BLaER1 treated with 17β-estradiol and CSF1 and Interleukin-3, amounts not matched to agents 10 nM and 100 nM (cell line): ENCODE results near the gene PSEN1.
A peak's percentile ranks its signal among the peaks of the same experiment; 100 is the strongest.

Experiments used
- H3K27ac ChIP-seq, 11 experiments: shearing (Covaris generic); formaldehyde crosslinking; 2 replicates each; pipeline ENCODE4 v1.8.1; 2022
- H3K27me3 ChIP-seq, 11 experiments: shearing (Covaris generic); formaldehyde crosslinking; 2 replicates each; pipeline ENCODE4 v1.8.1; 2022
- H3K36me3 ChIP-seq, 11 experiments: shearing (Covaris generic); formaldehyde crosslinking; 2 replicates each; pipeline ENCODE4 v1.8.1; 2022
- H3K4me1 ChIP-seq, 10 experiments: shearing (Covaris generic); formaldehyde crosslinking; 2 replicates each; pipeline ENCODE4 v1.8.1; 2022
- H3K4me2 ChIP-seq, 11 experiments: shearing (Covaris generic); formaldehyde crosslinking; 2 replicates each; pipeline ENCODE4 v1.8.1; 2022
- H3K4me3 ChIP-seq, 10 experiments: shearing (Covaris generic); formaldehyde crosslinking; 2 replicates each; pipeline ENCODE4 v1.8.1; 2022
- H3K9ac ChIP-seq, 11 experiments: shearing (Covaris generic); formaldehyde crosslinking; 2 replicates each; pipeline ENCODE4 v1.8.1; 2022
- H3K9me3 ChIP-seq, 11 experiments: shearing (Covaris generic); formaldehyde crosslinking; replicated peaks in 1 of 11; 2 replicates each; pipeline ENCODE4 v1.8.1; 2022
- H4K20me1 ChIP-seq, 11 experiments: shearing (Covaris generic); formaldehyde crosslinking; 2 replicates each; pipeline ENCODE4 v1.8.1; 2022
- Cebpa-rat ChIP-seq, 11 experiments: shearing (Covaris generic); IDR thresholded peaks; 2 replicates each; pipeline ENCODE4 v1.8.1; 2022

The PSEN1 gene

DNA sequence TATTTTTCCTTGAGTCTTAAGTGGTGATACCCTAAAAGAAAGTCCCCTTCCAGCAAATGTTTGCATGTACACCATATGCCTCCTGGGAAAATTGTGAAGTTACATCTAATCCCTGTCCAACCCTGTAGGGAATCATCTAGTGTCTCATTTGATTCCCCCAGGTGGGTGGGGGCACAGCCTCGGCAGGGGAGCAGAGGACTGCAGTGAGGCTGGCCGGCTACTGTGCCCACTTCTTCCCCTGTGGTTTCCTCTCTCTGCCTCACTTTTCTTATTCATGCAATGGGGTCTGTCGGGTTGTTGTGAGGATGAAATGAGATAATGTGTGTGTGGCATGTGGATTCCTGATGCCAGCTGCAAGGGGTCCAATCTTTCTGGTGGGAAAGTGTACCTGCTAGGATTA is 107.0 kb downstream of the PSEN1 start:
- Histone ChIP-seq H3K4me3 (peak overlapping the region in 1 of 10 experiments; percentile 30; a peak in 1 of 20 replicates), H3K27me3 (peaks cover 40 to 94% (median 86%) of the 10 kb centered on the region in 11 experiments), H3K4me2 (peak overlapping the region; percentile 73 to 98 (median 92)), H3K9ac (no peak overlapping the region), H4K20me1 (peaks cover 0 to 41% (median 17%) of the 10 kb centered on the region in 11 experiments; a peak in 18 of 22 replicates), H3K36me3 (no peaks in the 10 kb centered on the region), H3K4me1 (peaks cover 92 to 100% (median 98%) of the 10 kb centered on the region in 10 experiments), H3K9me3 (no peaks in the 10 kb centered on the region), H3K27ac (no peak overlapping the region)
- no peak for TF ChIP-seq Cebpa-rat (IDR thresholded peaks at IDR 0.05)

GRCh38 chr14:73243748-73244147 is 107.4 kb downstream of the PSEN1 start:
- H3K4me1 ChIP-seq, result peaks cover 92 to 100% (median 100%) of the 10 kb centered on the region in 10 experiments
- H3K4me3 ChIP-seq, result no peak overlapping the region
- no peak overlapping the region for H3K27ac ChIP-seq
- TF ChIP-seq Cebpa-rat (IDR thresholded peaks at IDR 0.05), result no peak
- no peaks in the 10 kb centered on the region for H3K9me3 ChIP-seq
- no peak overlapping the region for H3K9ac ChIP-seq
- no peaks in the 10 kb centered on the region for H3K36me3 ChIP-seq
- H3K4me2 ChIP-seq, result peak overlapping the region; percentile 73 to 98 (median 92)
- peaks cover 36 to 90% (median 82%) of the 10 kb centered on the region in 11 experiments for H3K27me3 ChIP-seq
- peaks cover 0 to 37% (median 14%) of the 10 kb centered on the region in 11 experiments; a peak in 17 of 22 replicates for H4K20me1 ChIP-seq

DNA sequence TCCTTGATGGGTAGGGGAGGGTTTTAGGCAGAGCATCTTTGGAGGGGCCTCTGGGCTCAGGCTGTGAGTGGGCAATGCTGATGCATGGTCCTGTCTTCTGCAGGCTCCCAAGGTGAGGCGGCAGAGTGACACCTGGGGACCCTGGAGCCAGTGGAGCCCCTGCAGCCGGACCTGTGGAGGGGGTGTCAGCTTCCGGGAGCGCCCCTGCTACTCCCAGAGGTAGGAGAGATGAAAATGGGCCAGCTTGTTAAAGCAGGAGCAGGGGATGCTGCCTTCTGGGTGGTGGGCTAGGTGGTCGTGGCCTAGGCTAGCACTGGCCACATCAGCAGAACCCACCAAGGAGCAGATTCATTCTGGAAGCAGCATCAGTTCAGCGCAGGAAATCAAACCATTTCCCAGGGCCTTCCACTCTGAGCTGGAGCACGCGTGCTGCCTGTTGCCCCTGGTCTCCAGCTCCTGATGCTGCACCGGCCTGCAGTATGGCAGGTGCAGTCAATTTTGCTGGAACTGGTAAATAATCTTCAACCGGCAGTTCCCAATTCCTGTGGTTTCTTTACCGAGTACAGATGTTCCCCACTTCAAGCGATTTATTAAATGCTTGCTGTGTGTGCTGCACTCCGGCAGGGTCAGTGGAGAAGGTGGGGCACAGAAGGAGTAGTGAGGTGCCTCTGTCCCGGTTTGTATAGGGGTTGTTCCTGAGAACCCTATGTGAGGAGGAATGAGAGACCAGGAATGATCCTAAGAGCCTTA is 108.4 kb downstream of the PSEN1 start:
- Histone ChIP-seq H3K4me2 (peak overlapping the region; percentile 73 to 98 (median 92)), H3K4me3 (peak overlapping the region in 5 of 10 experiments; percentile 55 to 69 (median 61); a peak in 9 of 20 replicates), H3K4me1 (peaks cover 92 to 100% (median 100%) of the 10 kb centered on the region in 10 experiments), H3K9ac (no peak overlapping the region), H4K20me1 (peaks cover 0 to 28% (median 5%) of the 10 kb centered on the region in 11 experiments; a peak in 15 of 22 replicates), H3K9me3 (no peaks in the 10 kb centered on the region), H3K27ac (no peak overlapping the region), H3K27me3 (peaks cover 26 to 81% (median 72%) of the 10 kb centered on the region in 11 experiments), H3K36me3 (no peaks in the 10 kb centered on the region)
- TF ChIP-seq Cebpa-rat (IDR thresholded peaks at IDR 0.05), result no peak

GRCh38 chr14:73245480-73246325 is 109.4 kb downstream of the PSEN1 start:
- H3K4me1 ChIP-seq, result peaks cover 92 to 100% (median 100%) of the 10 kb centered on the region in 10 experiments
- peak overlapping the region; percentile 73 to 98 (median 92) for H3K4me2 ChIP-seq
- H3K9ac ChIP-seq, result peak overlapping the region in 9 of 11 experiments; percentile 4 to 69 (median 38); a peak in 13 of 22 replicates
- peak overlapping the region in 5 of 11 experiments; percentile 28 to 58 (median 42); a peak in 7 of 22 replicates for H3K27ac ChIP-seq
- TF ChIP-seq Cebpa-rat (IDR thresholded peaks at IDR 0.05), result no peak
- H4K20me1 ChIP-seq, result peaks cover 0 to 22% (median 0%) of the 10 kb centered on the region in 11 experiments; a peak in 5 of 22 replicates
- no peaks in the 10 kb centered on the region for H3K36me3 ChIP-seq
- H3K4me3 ChIP-seq, result peak overlapping the region; percentile 34 to 69 (median 56); a peak in 19 of 20 replicates
- H3K9me3 ChIP-seq, result no peaks in the 10 kb centered on the region
- H3K27me3 ChIP-seq, result peaks cover 17 to 71% (median 62%) of the 10 kb centered on the region in 11 experiments

DNA sequence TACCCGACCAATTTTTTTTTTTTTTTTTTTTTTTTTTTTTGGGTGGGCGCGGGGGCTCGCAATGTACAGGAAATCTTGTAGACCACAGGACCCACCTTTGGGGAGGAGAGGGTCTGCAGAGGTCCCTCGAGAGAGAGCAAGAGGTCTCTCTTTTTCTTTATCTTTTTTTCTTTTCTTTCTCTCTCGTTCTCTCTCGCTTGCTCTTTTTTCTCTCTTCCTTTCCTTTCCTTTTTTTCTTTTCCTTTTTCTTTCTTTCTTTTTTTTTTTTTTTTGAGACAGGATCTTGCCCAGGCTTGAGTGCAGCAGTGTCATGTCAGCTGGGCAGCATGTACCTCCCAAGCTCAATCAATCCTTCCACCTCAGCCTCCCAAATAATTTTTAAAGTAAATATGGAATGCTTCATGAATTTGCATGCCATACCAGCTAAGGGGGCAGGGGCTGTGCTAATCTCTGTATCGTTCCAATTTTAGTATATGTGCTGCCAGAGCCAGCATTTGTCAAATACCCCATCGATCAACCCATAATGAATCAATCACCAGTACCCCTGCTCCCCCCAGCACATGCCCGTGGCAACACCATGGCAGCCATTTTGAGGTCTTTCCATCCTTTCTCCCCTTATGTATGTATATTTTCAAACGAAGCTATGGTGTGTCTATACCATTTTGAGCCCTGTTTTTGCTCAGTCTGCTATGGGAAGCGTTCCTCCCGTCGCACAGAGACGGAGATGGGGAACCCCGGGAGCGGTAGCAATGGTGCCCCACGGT is 110.3 kb downstream of the PSEN1 start:
- Histone ChIP-seq H4K20me1 (peaks cover 0 to 22% (median 0%) of the 10 kb centered on the region in 11 experiments; a peak in 5 of 22 replicates), H3K27ac (peak overlapping the region in 4 of 11 experiments; percentile 28 to 58 (median 35); a peak in 6 of 22 replicates), H3K9me3 (no peaks in the 10 kb centered on the region), H3K36me3 (no peaks in the 10 kb centered on the region), H3K4me2 (peak overlapping the region; percentile 73 to 98 (median 92)), H3K4me3 (peak overlapping the region; percentile 34 to 69 (median 56); a peak in 19 of 20 replicates), H3K27me3 (peaks cover 16 to 62% (median 54%) of the 10 kb centered on the region in 11 experiments; a peak in 21 of 22 replicates), H3K4me1 (peaks cover 84 to 100% (median 100%) of the 10 kb centered on the region in 10 experiments), H3K9ac (peak overlapping the region in 5 of 11 experiments; percentile 38 to 69 (median 60); a peak in 10 of 22 replicates)
- TF ChIP-seq Cebpa-rat (IDR thresholded peaks at IDR 0.05), result no peak

GRCh38 chr14:73248108-73248868 is 112.0 kb downstream of the PSEN1 start:
- Histone ChIP-seq H3K27ac (peak overlapping the region in 4 of 11 experiments; percentile 21 to 54 (median 48); a peak in 6 of 22 replicates), H3K4me1 (peaks cover 67 to 89% (median 86%) of the 10 kb centered on the region in 10 experiments), H4K20me1 (peaks cover 0 to 22% (median 0%) of the 10 kb centered on the region in 11 experiments; a peak in 6 of 22 replicates), H3K36me3 (no peaks in the 10 kb centered on the region), H3K4me2 (peak overlapping the region; percentile 73 to 98 (median 92)), H3K27me3 (peaks cover 14 to 47% (median 44%) of the 10 kb centered on the region in 11 experiments; a peak in 21 of 22 replicates), H3K4me3 (peak overlapping the region in 3 of 10 experiments; percentile 57 to 62 (median 61); a peak in 4 of 20 replicates), H3K9me3 (no peaks in the 10 kb centered on the region), H3K9ac (peak overlapping the region in 3 of 11 experiments; percentile 34 to 46 (median 36); a peak in 4 of 22 replicates)
- no peak for TF ChIP-seq Cebpa-rat (IDR thresholded peaks at IDR 0.05)

- Histone ChIP-seq H4K20me1 (peaks cover 0 to 22% (median 0%) of the 10 kb centered on the region in 11 experiments; a peak in 6 of 22 replicates), H3K4me2 (peak overlapping the region; percentile 73 to 98 (median 92)), H3K36me3 (no peaks in the 10 kb centered on the region), H3K27me3 (peaks cover 8 to 38% (median 36%) of the 10 kb centered on the region in 11 experiments; a peak in 20 of 22 replicates), H3K27ac (peak overlapping the region in 3 of 11 experiments; percentile 42 to 54 (median 54); a peak in 5 of 22 replicates), H3K4me1 (peaks cover 59 to 81% (median 78%) of the 10 kb centered on the region in 10 experiments), H3K9ac (peak overlapping the region in 1 of 11 experiments; percentile 46; a peak in 2 of 22 replicates), H3K4me3 (peak overlapping the region in 1 of 10 experiments; percentile 1; a peak in 1 of 20 replicates), H3K9me3 (no peaks in the 10 kb centered on the region)
- TF ChIP-seq Cebpa-rat (IDR thresholded peaks at IDR 0.05), result no peak
These were observed 112.8 kb downstream of the PSEN1 start for GRCh38 chr14:73249108-73249507.
